VCaP (cell line): ENCODE data around the gene COL2A1.

Experiments
- H3K27ac ChIP-seq: fragments of 450-650 bp; 2 replicates; pipeline ENCODE4 v1.5.1; 2017
- TF ChIP-seq, protein P1 (sequence below): fragments of 450-650 bp; conservative IDR thresholded peaks from 2 replicates; pipeline ENCODE4 v1.5.1; 2017; ENCODE audit warnings: mild to moderate bottlenecking, moderate library complexity

The COL2A1 gene

DNA sequence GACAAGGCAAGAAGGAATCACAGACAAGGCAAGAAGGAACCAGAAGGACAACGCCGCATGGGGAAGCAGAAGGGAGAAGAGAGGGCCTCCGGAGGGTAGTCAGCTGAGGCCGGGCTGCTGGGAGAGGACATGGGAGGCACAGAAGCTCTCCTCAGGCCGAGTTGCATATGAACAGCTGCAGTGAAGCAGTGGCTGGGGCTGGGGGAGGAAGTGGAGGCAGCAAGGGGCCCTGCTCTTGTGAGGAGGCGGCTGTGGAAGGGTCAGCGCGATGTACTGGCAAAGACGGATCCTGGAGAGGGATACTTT, 62.8 kb downstream of the COL2A1 start:
- TF ChIP-seq, protein P1, sequence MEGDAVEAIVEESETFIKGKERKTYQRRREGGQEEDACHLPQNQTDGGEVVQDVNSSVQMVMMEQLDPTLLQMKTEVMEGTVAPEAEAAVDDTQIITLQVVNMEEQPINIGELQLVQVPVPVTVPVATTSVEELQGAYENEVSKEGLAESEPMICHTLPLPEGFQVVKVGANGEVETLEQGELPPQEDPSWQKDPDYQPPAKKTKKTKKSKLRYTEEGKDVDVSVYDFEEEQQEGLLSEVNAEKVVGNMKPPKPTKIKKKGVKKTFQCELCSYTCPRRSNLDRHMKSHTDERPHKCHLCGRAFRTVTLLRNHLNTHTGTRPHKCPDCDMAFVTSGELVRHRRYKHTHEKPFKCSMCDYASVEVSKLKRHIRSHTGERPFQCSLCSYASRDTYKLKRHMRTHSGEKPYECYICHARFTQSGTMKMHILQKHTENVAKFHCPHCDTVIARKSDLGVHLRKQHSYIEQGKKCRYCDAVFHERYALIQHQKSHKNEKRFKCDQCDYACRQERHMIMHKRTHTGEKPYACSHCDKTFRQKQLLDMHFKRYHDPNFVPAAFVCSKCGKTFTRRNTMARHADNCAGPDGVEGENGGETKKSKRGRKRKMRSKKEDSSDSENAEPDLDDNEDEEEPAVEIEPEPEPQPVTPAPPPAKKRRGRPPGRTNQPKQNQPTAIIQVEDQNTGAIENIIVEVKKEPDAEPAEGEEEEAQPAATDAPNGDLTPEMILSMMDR: no peak

DNA sequence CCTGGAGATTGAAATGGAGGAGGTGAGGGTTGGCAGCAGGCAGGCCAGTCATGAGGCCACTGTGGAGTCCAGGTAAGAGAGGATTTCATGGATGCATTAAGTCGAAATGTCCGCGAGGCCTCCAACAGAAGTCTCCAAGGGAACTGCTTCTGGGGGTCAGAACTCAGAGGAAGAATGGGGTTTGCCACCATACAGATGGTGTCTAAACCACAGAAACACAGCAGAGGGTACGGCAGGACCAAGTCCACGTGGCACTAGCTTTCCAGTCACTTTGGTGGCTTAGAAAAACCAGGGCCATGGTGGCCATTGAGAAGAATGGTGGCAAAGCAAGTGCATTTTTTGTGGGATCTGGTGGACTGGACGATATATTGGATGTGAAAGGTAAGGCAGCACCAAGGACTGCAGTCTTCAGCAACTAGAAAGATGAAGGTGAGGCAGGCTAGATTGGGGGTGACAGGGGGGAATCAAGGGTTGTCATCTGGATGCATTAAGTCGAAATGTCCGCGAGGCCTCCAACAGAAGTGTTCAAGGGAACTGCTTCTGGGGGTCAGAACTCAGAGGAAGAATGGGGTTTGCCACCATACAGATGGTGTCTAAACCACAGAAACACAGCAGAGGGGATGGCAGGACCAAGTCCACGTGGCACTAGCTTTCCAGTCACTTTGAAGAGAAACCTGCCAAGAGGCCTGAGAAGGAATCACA, 63.4 kb downstream of the COL2A1 start:
- TF ChIP-seq, protein P1: no peak

More for the DNA sequence above, 62.8 kb downstream of the COL2A1 start:
- no peak overlapping the region for H3K27ac ChIP-seq

DNA sequence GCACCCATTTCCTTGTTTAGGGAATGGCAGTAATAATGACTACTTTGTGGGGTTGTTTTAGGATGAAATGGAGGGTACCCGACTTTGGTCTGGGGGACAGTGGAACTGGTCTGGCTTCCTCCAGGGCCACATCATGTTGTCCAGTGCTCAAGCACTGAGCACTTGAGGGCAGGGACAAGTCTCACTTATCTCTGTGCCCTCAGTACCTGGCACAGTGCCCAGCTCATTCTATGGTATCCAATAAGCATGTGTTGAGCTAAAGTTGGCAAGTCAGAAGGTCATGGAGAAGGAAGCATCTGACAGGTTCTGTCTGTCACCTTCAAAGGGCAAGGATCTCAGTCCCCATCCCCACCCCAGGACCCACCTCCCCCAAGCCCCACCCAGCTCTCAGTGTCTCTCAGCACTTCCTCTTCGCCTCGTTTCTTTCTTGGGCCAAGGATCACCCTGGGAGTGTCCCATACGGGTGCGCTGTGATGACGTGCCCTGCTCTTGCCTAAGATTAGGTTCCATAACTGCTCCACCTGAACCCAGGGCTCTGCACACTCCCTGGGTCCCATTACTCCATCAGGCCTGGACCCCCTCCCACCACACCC, 65.2 kb downstream of the COL2A1 start:
- TF ChIP-seq, protein P1: no peak
- no peak overlapping the region for H3K27ac ChIP-seq

More for the DNA sequence above, 63.4 kb downstream of the COL2A1 start:
- no peak overlapping the region for H3K27ac ChIP-seq

DNA sequence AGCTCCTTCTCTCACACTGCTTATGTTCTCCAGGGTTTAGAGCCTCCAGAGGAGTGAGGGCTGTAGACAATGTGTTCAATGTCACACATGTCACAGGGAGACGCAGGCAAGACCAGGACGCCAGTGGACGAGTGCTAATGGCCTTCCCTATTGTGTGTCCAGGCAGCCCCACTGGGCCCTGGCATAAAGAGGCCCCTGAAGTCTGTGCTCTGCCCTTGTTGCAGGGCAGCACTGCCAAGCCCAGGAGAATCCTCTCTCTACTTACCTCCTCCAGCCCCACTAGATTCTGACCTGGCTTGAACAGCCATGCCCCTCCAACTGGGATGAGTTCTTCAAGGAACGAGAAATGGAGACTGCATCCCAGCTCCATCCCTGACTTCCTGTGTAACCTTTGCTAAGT, 65.7 kb downstream of the COL2A1 start:
- TF ChIP-seq, protein P1: no peak
- H3K27ac ChIP-seq: no peak overlapping the region

DNA sequence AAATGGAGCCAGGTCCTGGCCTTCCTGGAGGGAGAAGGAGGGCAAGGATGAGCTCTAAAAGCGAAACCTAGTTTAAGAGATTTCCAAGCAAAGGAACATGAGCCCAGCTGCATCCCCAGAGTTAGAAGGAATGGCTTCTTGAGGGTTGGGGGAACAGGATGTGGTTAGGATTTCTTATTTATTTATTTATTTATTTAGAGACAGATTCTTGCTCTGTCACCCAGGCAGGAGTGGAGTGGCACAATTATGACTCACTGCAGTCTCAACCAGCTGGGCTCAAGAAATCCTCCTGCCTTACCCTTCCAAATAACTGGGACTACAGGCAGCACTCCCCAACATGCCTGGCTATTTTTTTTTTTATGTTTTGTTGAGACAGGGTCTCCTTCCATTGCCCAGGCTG, 66.2 kb downstream of the COL2A1 start:
- TF ChIP-seq, protein P1: no peak
- no peak overlapping the region for H3K27ac ChIP-seq

DNA sequence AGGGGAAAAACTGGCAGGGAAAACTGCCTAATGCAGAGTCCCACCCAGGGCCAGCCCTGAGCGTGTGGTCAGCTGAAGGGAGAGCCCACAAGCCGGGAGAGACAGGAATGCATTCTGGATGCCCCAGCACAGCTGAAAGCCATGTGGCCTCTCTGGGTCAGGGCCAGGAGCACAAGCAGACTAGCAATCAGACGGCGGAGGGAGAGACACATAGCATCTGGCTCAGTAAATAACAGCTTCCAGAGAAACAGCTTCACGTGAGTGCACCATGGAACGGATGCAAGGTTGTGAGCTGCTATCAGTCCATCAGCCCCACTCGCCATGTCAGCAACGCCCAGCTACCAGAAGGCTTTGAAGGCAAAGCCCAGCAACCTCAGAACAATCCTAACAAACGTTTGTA, 69.1 kb downstream of the COL2A1 start:
- no peak overlapping the region for H3K27ac ChIP-seq
- TF ChIP-seq, protein P1: no peak

DNA sequence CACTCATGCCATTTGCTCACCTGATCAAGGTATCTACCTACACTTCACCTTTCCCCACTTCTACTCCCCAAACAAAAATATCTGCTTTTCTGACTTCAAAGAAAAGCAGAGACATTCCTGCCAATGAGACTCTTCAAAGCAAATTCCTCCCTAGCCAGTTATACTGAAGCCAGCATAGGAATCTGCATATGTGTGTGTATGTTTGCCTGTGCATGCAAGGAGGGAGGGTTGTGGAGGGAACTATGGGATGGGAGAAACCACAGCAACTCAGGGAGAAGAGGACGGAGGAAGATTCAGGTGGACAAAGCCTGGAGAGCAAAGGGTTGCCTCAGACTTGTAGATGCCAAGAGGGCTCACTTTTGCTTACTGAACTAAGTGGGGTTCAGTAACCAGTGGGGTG, 73.1 kb downstream of the COL2A1 start:
- TF ChIP-seq, protein P1: no peak
- H3K27ac ChIP-seq: no peak overlapping the region
